NCI-H524 (cell line): ENCODE measurements around the gene PIP4K2A.
"Not testable (repeated sequence)": the region's sequence is repeated elsewhere in the genome, so short reads cannot be mapped to it uniquely, and the experiment has no call there.

Source experiments
- DNase-seq, 2 experiments: peaks; one replicate each; lab custom pipeline; 2025; lab: John Stamatoyannopoulos, UW

PIP4K2A gene

GRCh38 chr10:22719406-22720042 is 5.1 kb upstream of the PIP4K2A start:
- no peak for DNase-seq

GRCh38 chr10:22718659-22719058 is 4.3 kb upstream of the PIP4K2A start:
- not testable (repeated sequence) for DNase-seq

- DNase-seq: no peak
These were observed 3.4 kb upstream of the PIP4K2A start for GRCh38 chr10:22717728-22718127.

GRCh38 chr10:22716943-22717342 is 2.6 kb upstream of the PIP4K2A start:
- no peak for DNase-seq

- no peak for DNase-seq
These were observed 880 bp upstream of the PIP4K2A start for GRCh38 chr10:22715290-22715625.

- DNase-seq: no peak
These were observed 412 bp downstream of the PIP4K2A start for GRCh38 chr10:22713853-22714478.

GRCh38 chr10:22712956-22713852 is 1.2 kb downstream of the PIP4K2A start:
- DNase-seq: peak in 1 of 2 experiments; percentile 55

GRCh38 chr10:22712211-22712955 is 2.0 kb downstream of the PIP4K2A start:
- DNase-seq: no peak

GRCh38 chr10:22711373-22711772 is 3.0 kb downstream of the PIP4K2A start:
- DNase-seq: no peak

GRCh38 chr10:22710139-22710745 is 4.1 kb downstream of the PIP4K2A start:
- no peak for DNase-seq

GRCh38 chr10:22708772-22709171 is 5.6 kb downstream of the PIP4K2A start:
- DNase-seq: no peak

GRCh38 chr10:22705527-22705926 is 8.9 kb downstream of the PIP4K2A start:
- DNase-seq: no peak

- DNase-seq: no peak
These were observed 9.4 kb downstream of the PIP4K2A start for GRCh38 chr10:22704942-22705341.

GRCh38 chr10:22704471-22704911 is 9.9 kb downstream of the PIP4K2A start:
- DNase-seq: no peak

- no peak for DNase-seq
These were observed 12.0 kb downstream of the PIP4K2A start for GRCh38 chr10:22702348-22702747.

GRCh38 chr10:22701132-22701826 is 13.1 kb downstream of the PIP4K2A start:
- no peak for DNase-seq

- DNase-seq: no peak
These were observed 13.9 kb downstream of the PIP4K2A start for GRCh38 chr10:22700489-22700888.

- no peak for DNase-seq
These were observed 14.4 kb downstream of the PIP4K2A start for GRCh38 chr10:22699976-22700375.

GRCh38 chr10:22698941-22699440 is 15.4 kb downstream of the PIP4K2A start:
- DNase-seq: no peak

GRCh38 chr10:22697800-22698199 is 16.6 kb downstream of the PIP4K2A start:
- no peak for DNase-seq

- no peak for DNase-seq
These were observed 17.3 kb downstream of the PIP4K2A start for GRCh38 chr10:22697101-22697500.
